PC-3 (cell line): ENCODE data around the gene MKI67. TPM values are rescaled to one million over a fixed set of nuclear protein-coding genes. Genes with fewer than 3 reads are reported as not detected.
A peak's percentile ranks its signal among the peaks of the same experiment; 100 is the strongest.

ENCODE experiments used
- ATAC-seq: fragments of 200-7000 bp; cut with Tn5 transposase; 2 replicates; pipeline ENCODE4 v1.9.1; 2020; ENCODE audit warnings: mild to moderate bottlenecking, moderate library complexity
- BruUV-seq: library from RNA; stranded (reverse); fragments of 400-500 nt; replicated peaks from 2 replicates; lab custom pipeline; 2021; lab: Mats Ljungman, UMichigan
- CTCF ChIA-PET: fragments of 300-600 bp; sonication (Branson Sonifier 250); formaldehyde crosslinking; loops from one replicate; lab custom pipeline; 2022; ENCODE audit warnings: antibody characterized with exemption; lab: Charles Lee
- POLR2A ChIA-PET: fragments of 300-600 bp; sonication (Branson Sonifier 250); formaldehyde crosslinking; loops from one replicate; lab custom pipeline; 2022; ENCODE audit warnings: antibody characterized with exemption; ENCODE audit not compliant: unreplicated experiment; lab: Charles Lee
- DNase-seq: peaks from one replicate; pipeline ENCODE4 v3.0.0-alpha.2; 2015
- H2AFZ ChIP-seq: fragments of 300-600 bp; sonication (generic); 2 replicates; pipeline ENCODE4 v1.6.0; 2016; ENCODE audit warnings: antibody characterized with exemption, low read length
- H3F3A ChIP-seq: fragments of 300-600 bp; sonication (generic); one replicate; pipeline ENCODE4 v1.6.0; 2017; ENCODE audit warnings: antibody characterized with exemption, low read length, control low read depth, mild to moderate bottlenecking; ENCODE audit not compliant: unreplicated experiment
- H3K27ac ChIP-seq: fragments of 300-600 bp; sonication (generic); 2 replicates; pipeline ENCODE4 v1.5.1; 2016; ENCODE audit warnings: mild to moderate bottlenecking, low read length
- H3K27me3 ChIP-seq: fragments of 300-600 bp; sonication (generic); 2 replicates; pipeline ENCODE4 v1.6.1; 2016; ENCODE audit warnings: low read length, mixed read lengths
- H3K36me3 ChIP-seq: fragments of 300-600 bp; sonication (generic); 2 replicates; pipeline ENCODE4 v1.6.1; 2016; ENCODE audit warnings: low read depth, mixed run types, low read length, mixed read lengths
- H3K4me1 ChIP-seq: fragments of 300-600 bp; sonication (generic); 2 replicates; pipeline ENCODE4 v1.5.1; 2016; ENCODE audit warnings: low read length; ENCODE audit not compliant: insufficient read depth
- H3K4me2 ChIP-seq: fragments of 300-600 bp; sonication (generic); 2 replicates; pipeline ENCODE4 v1.6.0; 2016; ENCODE audit warnings: low read length
- H3K4me3 ChIP-seq: fragments of 300-600 bp; sonication (generic); 2 replicates; pipeline ENCODE4 v1.5.1; 2016; ENCODE audit warnings: mild to moderate bottlenecking, low read length, mixed read lengths
- H3K79me2 ChIP-seq: fragments of 300-600 bp; sonication (generic); 2 replicates; pipeline ENCODE4 v1.6.1; 2017; ENCODE audit warnings: low read length, mixed read lengths
- H3K9ac ChIP-seq: fragments of 300-600 bp; sonication (generic); 2 replicates; pipeline ENCODE4 v1.6.0; 2016; ENCODE audit warnings: mild to moderate bottlenecking, low read length
- H3K9me2 ChIP-seq: fragments of 300-600 bp; sonication (generic); replicated peaks from 2 replicates; pipeline ENCODE4 v1.6.1; 2016; ENCODE audit warnings: mixed run types, low read length, mixed read lengths
- H3K9me3 ChIP-seq: fragments of 300-600 bp; sonication (generic); 2 replicates; pipeline ENCODE4 v1.6.1; 2016; ENCODE audit warnings: low read length, mixed read lengths
- H4K20me1 ChIP-seq: fragments of 300-600 bp; sonication (generic); 2 replicates; pipeline ENCODE4 v1.6.1; 2016; ENCODE audit warnings: low read length, mixed read lengths
- CTCF ChIP-seq: fragments of 300-600 bp; sonication (generic); conservative IDR thresholded peaks from 2 replicates; pipeline ENCODE4 v1.5.1; 2017; ENCODE audit warnings: antibody characterized with exemption, low read depth, mild to moderate bottlenecking, low read length
- EZH2 ChIP-seq: fragments of 300-600 bp; sonication (generic); IDR thresholded peaks from one replicate; pipeline ENCODE4 v1.6.1; 2017; ENCODE audit warnings: antibody characterized with exemption, mild to moderate bottlenecking, low read length; ENCODE audit not compliant: unreplicated experiment
- EZH2phosphoT487 ChIP-seq: fragments of 300-600 bp; sonication (generic); IDR thresholded peaks from 2 replicates; pipeline ENCODE4 v1.6.1; 2018; ENCODE audit warnings: mild to moderate bottlenecking, antibody characterized with exemption, low read length, borderline replicate concordance
- intact Hi-C: fragments of 100-400 bp; cut with micrococcal nuclease; formaldehyde crosslinking; loops from 2 replicates; pipeline ENCODE4 v1.9.0; 2023
- total RNA-seq: library from RNA; depleted of rRNA; stranded (reverse); fragments of >200 nt; gene quantifications from 2 replicates; pipeline ENCODE4 v1.2.3, GENCODE V29; 2014

The MKI67 gene
- total RNA-seq, 1 experiment from 2014 or later: 66.0 TPM

GRCh38 chr10:128111696-128112095 lies 14.5 kb downstream of the MKI67 start:
- Histone ChIP-seq H3K79me2 (peaks cover 19% of the 10 kb centered on the region), H3K4me2 (no peak overlapping the region), H4K20me1 (peaks cover 8% of the 10 kb centered on the region), H3K9ac (no peak overlapping the region), H3K4me3 (no peak overlapping the region), H3K27ac (no peak overlapping the region), H3K9me3 (no peaks in the 10 kb centered on the region), H3K27me3 (no peaks in the 10 kb centered on the region), H3F3A (no peaks in the 10 kb centered on the region), H3K9me2 (no peaks in the 10 kb centered on the region), H2AFZ (no peak overlapping the region), H3K4me1 (no peaks in the 10 kb centered on the region), H3K36me3 (peaks cover 96% of the 10 kb centered on the region)
- TF ChIP-seq EZH2phosphoT487 (no peak), EZH2 (no peak), CTCF (no peak)
- TSS peak; percentile 5 for BruUV-seq
- CTCF ChIA-PET: no interaction called here
- no peak for DNase-seq
- ATAC-seq: no peak
- POLR2A ChIA-PET: interaction anchor here (0.6 kb wide), 1 partner anchor 16 kb away, joined by 3 read pairs; no protein-coding TSS in a partner anchor
- intact Hi-C loops: no loop called here

DNA sequence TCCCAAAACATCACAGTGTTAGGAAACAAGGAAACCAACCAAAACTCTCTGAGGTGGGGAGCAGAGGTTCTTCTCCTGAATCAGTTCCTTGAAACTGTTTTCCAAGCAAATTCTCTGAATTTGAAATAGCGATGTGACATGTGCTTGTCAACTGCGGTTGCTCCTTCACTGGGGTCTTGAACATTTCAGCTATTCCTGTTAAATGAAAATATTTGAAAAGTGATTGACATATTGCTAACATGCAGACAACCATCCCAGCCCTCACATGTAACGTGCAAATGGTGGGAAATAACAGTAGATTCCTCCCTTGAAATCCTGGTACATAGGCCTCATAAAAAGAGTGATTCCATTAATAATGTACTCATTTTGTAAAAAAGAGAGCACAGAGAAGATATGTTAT lies 15.9 kb downstream of the MKI67 start:
- TF ChIP-seq CTCF (no peak), EZH2phosphoT487 (no peak), EZH2 (no peak)
- DNase-seq (no peak), ATAC-seq (no peak)
- Histone ChIP-seq H3K4me1 (no peaks in the 10 kb centered on the region), H3K79me2 (peaks cover 15% of the 10 kb centered on the region; the same call in 1 of the 2 replicates), H3K27me3 (no peaks in the 10 kb centered on the region), H4K20me1 (peaks cover 8% of the 10 kb centered on the region), H3K27ac (no peak overlapping the region), H3K9ac (no peak overlapping the region), H3K9me2 (no peaks in the 10 kb centered on the region), H3K4me3 (no peak overlapping the region), H3K4me2 (no peak overlapping the region), H3K36me3 (peaks cover 95% of the 10 kb centered on the region), H2AFZ (no peak overlapping the region), H3F3A (no peaks in the 10 kb centered on the region), H3K9me3 (no peaks in the 10 kb centered on the region)
- ChIA-PET CTCF (no interaction called here), POLR2A (no interaction called here)
- intact Hi-C loops: no loop called here
- BruUV-seq: no TSS peak

- CTCF ChIA-PET: no interaction called here
- ATAC-seq: no peak; the same call in 1 of the 2 replicates
- BruUV-seq: no TSS peak
Observed at GRCh38 chr10:128109707-128110106, 16.5 kb downstream of the MKI67 start.

More at GRCh38 chr10:128109707-128110106, 16.5 kb downstream of the MKI67 start:
- Histone ChIP-seq H3K4me1 (no peaks in the 10 kb centered on the region), H3K9me2 (no peaks in the 10 kb centered on the region), H3K36me3 (peaks cover 95% of the 10 kb centered on the region), H2AFZ (no peak overlapping the region), H3K4me3 (no peak overlapping the region), H3K9me3 (no peaks in the 10 kb centered on the region), H3K79me2 (peaks cover 8% of the 10 kb centered on the region; the same call in 1 of the 2 replicates), H4K20me1 (peaks cover 8% of the 10 kb centered on the region), H3K27ac (no peak overlapping the region), H3F3A (no peaks in the 10 kb centered on the region), H3K4me2 (no peak overlapping the region), H3K27me3 (no peaks in the 10 kb centered on the region), H3K9ac (no peak overlapping the region)
- POLR2A ChIA-PET: no interaction called here
- no peak for DNase-seq
- intact Hi-C loops: no loop called here
- TF ChIP-seq EZH2phosphoT487 (no peak), CTCF (no peak), EZH2 (no peak)
